Measurements from ENCODE around the gene SPOCK3. TPM values are rescaled to one million over a fixed set of nuclear protein-coding genes. Genes with fewer than 3 reads are reported as not detected.

The SPOCK3 gene
- 0.13 and 0.16 TPM in 2 replicates for total RNA-seq

DNA sequence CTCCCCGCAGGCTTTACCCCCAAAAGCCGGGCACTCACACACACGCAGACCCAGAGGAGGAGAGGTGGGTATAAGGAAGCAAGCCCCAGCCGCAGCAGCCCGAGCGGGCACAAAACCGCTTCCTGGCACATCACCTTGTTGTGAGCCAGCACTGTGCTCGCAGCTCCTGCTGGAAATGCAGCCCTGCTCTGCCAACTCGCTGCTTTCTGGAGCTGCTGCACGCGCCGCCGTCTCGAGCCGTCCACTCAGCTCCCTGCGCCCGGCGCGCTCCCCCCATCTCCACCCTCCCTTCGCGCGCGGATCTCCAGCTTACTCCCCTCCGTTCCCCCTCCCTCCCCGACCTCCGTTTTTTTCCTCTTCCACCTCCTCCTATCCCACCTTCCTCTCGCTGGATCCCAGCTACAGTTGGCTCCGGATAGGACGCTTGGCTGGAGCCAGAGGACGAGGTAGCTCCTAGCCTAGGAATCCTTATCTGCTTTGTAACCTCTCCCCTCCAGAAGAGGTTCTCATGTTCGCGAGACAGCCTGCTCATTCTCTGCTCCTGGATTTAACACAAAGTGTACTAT lies at the start of gene SPOCK3:
Gene SPOCK3 (minus strand): TSS at position 179 of the 566 bp plus-strand sequence.

All from bladder microvascular endothelial cell (primary cell).